Panc1 (cell line): ENCODE data around the gene SLC16A8. TPM values are rescaled to one million over a fixed set of nuclear protein-coding genes. Genes with fewer than 3 reads are reported as not detected.

Experiments
- ATAC-seq: fragments of 200-7000 bp; cut with Tn5 transposase; 2 replicates; pipeline ENCODE4 v1.9.1; 2020; ENCODE audit warnings: mild to moderate bottlenecking, moderate library complexity
- BruUV-seq: library from RNA; stranded (reverse); fragments of 400-500 nt; replicated peaks from 2 replicates; lab custom pipeline; 2021; lab: Mats Ljungman, UMichigan
- CTCF ChIA-PET: fragments of 300-600 bp; sonication (Branson Sonifier 250); formaldehyde crosslinking; loops from one replicate; lab custom pipeline; 2022; ENCODE audit warnings: antibody characterized with exemption; lab: Charles Lee
- POLR2A ChIA-PET: fragments of 300-600 bp; sonication (Branson Sonifier 250); formaldehyde crosslinking; loops from one replicate; lab custom pipeline; 2022; ENCODE audit warnings: antibody characterized with exemption; lab: Charles Lee
- DNase-seq: peaks from one replicate; pipeline ENCODE4 v3.0.0-alpha.2; 2010; ENCODE audit warnings: low read depth, low spot score
- H3K27ac ChIP-seq: 2 replicates; pipeline ENCODE4 v1.5.1; 2011; ENCODE audit warnings: mild to moderate bottlenecking, low read length, inconsistent platforms
- H3K27me3 ChIP-seq: fragments of 200-500 bp; sonication (Bioruptor generic); 2 replicates; pipeline ENCODE4 v1.6.0; 2014; ENCODE audit warnings: low read length, inconsistent platforms; ENCODE audit not compliant: control insufficient read depth, insufficient read depth
- H3K36me3 ChIP-seq: fragments of 200-500 bp; sonication (Bioruptor generic); 2 replicates; pipeline ENCODE4 v1.5.1; 2014; ENCODE audit warnings: inconsistent platforms, mild to moderate bottlenecking, low read length, moderate library complexity; ENCODE audit not compliant: control insufficient read depth, insufficient read depth
- H3K4me1 ChIP-seq: 2 replicates; pipeline ENCODE4 v1.5.1; 2011; ENCODE audit warnings: inconsistent platforms, mild to moderate bottlenecking, low read length, moderate library complexity; ENCODE audit not compliant: control insufficient read depth, insufficient read depth
- H3K4me3 ChIP-seq, 2 experiments: 2 replicates each; pipeline ENCODE4 v1.5.1; 2011 to 2012; ENCODE audit warnings: low read depth in 2 of 2, low read length in 2 of 2, mild to moderate bottlenecking in 2 of 2, inconsistent platforms in 1 of 2, moderate library complexity in 1 of 2
- H3K9me3 ChIP-seq: fragments of 200-500 bp; sonication (Bioruptor generic); 2 replicates; pipeline ENCODE4 v1.5.1; 2014; ENCODE audit warnings: low read depth, mild to moderate bottlenecking, inconsistent platforms, low read length, moderate library complexity; ENCODE audit not compliant: control insufficient read depth, insufficient read depth
- POLR2AphosphoS5 ChIP-seq: IDR thresholded peaks from 2 replicates; pipeline ENCODE4 v1.6.1; 2012; ENCODE audit warnings: mild to moderate bottlenecking, low read depth, low read length, moderate library complexity
- SIN3A ChIP-seq: IDR thresholded peaks from 2 replicates; pipeline ENCODE4 v1.6.1; 2012; ENCODE audit warnings: low read depth, mild to moderate bottlenecking, low read length, moderate library complexity, borderline replicate concordance; ENCODE audit not compliant: insufficient read depth
- TCF7L2 ChIP-seq: IDR thresholded peaks from 2 replicates; pipeline ENCODE4 v1.6.1; 2011; ENCODE audit warnings: mild to moderate bottlenecking, low read depth, low read length, inconsistent platforms
- in situ Hi-C: cut with HindIII; loops from 2 replicates; pipeline ENCODE4 v1.10.0; 2016; ENCODE audit warnings: low sequenced_read_pairs, low pct_unique_long_range_greater_than_20kb
- intact Hi-C: fragments of 100-400 bp; cut with micrococcal nuclease; formaldehyde crosslinking; loops from one replicate; pipeline ENCODE4 v1.10.0; 2022; ENCODE audit not compliant: unreplicated experiment
- total RNA-seq: library from RNA; stranded (reverse); gene quantifications from one replicate; pipeline ENCODE4 v1.2.1, GENCODE V29; 2021; ENCODE audit not compliant: unreplicated experiment
- TF ChIP-seq, protein P1 (sequence below), 2 experiments: IDR thresholded peaks; 2 replicates each; pipeline ENCODE4 v1.6.1; 2011 to 2012; ENCODE audit warnings: low read depth in 2 of 2, control low read depth in 1 of 2, low read length in 1 of 2, mild to moderate bottlenecking in 1 of 2, moderate library complexity in 1 of 2; ENCODE audit not compliant: insufficient read depth in 1 of 2
- TF ChIP-seq, protein P2 (sequence below): fragments of 450-650 bp; IDR thresholded peaks from 2 replicates; pipeline ENCODE4 v1.5.1; 2017; ENCODE audit warnings: mild to moderate bottlenecking

The SLC16A8 gene
- total RNA-seq, 1 experiment from 2014 or later = not detected

DNA sequence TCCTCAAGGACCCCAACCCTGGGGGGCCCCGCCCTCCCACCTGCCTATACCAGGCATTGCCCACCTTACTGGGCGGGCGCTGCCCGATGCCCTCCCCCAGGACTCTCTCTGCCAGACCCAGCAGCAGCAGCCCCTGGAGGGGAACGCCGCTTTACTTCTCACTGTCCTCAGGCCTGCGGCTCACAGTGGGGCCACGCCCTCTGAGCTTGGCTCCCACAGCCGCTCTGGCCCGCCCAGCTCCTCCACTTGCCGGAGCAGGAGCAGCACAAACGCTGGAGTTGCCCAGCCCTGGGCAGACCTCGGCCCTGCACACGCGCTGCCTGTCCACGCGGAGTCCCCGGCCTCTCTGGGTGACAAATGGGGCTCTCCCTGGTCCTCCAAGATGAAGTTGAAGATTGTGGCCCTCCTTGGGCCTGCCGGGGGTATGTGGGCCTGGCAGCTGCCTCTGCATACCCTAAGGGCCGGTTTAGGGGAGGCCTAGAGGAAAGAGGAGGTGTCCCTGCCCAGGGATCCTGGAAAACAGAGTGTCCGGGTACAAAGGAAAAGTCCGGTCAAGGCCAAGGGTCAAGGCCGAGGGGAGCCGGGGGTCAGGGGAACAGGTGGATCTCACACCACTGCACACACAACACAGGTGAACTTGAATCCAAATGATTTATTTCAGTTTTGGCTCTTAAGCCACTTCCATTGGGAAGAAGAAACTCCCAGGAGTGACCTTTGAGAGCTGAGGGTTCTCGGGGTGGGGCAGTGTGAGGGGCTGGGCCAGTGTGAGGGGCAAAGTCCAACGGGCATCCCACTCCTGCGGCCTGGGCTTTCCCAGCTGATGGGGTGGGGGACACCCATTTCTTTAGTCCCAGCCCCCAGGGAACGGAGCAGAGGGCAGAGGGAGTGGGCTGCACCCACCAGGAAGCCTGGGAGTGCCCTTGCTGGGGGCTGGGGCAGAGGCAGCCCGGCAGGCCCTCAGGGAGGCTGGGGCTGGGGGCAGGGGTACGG is 27.2 kb upstream of the SLC16A8 start:
- intact Hi-C loops (no loop called here), in situ Hi-C loops (no loop called here)
- ATAC-seq (no peak), DNase-seq (no peak)
- Histone ChIP-seq H3K4me1 (no peaks in the 10 kb centered on the region), H3K27me3 (no peaks in the 10 kb centered on the region), H3K4me3 (no peak overlapping the region), H3K9me3 (no peaks in the 10 kb centered on the region), H3K36me3 (no peaks in the 10 kb centered on the region), H3K27ac (no peak overlapping the region)
- TF ChIP-seq, protein P1, sequence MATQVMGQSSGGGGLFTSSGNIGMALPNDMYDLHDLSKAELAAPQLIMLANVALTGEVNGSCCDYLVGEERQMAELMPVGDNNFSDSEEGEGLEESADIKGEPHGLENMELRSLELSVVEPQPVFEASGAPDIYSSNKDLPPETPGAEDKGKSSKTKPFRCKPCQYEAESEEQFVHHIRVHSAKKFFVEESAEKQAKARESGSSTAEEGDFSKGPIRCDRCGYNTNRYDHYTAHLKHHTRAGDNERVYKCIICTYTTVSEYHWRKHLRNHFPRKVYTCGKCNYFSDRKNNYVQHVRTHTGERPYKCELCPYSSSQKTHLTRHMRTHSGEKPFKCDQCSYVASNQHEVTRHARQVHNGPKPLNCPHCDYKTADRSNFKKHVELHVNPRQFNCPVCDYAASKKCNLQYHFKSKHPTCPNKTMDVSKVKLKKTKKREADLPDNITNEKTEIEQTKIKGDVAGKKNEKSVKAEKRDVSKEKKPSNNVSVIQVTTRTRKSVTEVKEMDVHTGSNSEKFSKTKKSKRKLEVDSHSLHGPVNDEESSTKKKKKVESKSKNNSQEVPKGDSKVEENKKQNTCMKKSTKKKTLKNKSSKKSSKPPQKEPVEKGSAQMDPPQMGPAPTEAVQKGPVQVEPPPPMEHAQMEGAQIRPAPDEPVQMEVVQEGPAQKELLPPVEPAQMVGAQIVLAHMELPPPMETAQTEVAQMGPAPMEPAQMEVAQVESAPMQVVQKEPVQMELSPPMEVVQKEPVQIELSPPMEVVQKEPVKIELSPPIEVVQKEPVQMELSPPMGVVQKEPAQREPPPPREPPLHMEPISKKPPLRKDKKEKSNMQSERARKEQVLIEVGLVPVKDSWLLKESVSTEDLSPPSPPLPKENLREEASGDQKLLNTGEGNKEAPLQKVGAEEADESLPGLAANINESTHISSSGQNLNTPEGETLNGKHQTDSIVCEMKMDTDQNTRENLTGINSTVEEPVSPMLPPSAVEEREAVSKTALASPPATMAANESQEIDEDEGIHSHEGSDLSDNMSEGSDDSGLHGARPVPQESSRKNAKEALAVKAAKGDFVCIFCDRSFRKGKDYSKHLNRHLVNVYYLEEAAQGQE (IDR thresholded peaks at IDR 0.05; ENCODE audit: insufficient read depth in 1 of 2, low read depth in 2 of 2, low read length in 1 of 2) = no peak
- no peak for TF ChIP-seq POLR2AphosphoS5
- no peak for TF ChIP-seq SIN3A
- TF ChIP-seq TCF7L2 = no peak
- TF ChIP-seq, protein P2, sequence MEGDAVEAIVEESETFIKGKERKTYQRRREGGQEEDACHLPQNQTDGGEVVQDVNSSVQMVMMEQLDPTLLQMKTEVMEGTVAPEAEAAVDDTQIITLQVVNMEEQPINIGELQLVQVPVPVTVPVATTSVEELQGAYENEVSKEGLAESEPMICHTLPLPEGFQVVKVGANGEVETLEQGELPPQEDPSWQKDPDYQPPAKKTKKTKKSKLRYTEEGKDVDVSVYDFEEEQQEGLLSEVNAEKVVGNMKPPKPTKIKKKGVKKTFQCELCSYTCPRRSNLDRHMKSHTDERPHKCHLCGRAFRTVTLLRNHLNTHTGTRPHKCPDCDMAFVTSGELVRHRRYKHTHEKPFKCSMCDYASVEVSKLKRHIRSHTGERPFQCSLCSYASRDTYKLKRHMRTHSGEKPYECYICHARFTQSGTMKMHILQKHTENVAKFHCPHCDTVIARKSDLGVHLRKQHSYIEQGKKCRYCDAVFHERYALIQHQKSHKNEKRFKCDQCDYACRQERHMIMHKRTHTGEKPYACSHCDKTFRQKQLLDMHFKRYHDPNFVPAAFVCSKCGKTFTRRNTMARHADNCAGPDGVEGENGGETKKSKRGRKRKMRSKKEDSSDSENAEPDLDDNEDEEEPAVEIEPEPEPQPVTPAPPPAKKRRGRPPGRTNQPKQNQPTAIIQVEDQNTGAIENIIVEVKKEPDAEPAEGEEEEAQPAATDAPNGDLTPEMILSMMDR = no peak
- ChIA-PET CTCF (no interaction called here), POLR2A (interaction anchor here (0.5 to 0.6 kb wide), 2 partner anchors 11 to 94 kb away, joined by 3 read pairs; no protein-coding TSS in a partner anchor)
- no TSS peak for BruUV-seq

DNA sequence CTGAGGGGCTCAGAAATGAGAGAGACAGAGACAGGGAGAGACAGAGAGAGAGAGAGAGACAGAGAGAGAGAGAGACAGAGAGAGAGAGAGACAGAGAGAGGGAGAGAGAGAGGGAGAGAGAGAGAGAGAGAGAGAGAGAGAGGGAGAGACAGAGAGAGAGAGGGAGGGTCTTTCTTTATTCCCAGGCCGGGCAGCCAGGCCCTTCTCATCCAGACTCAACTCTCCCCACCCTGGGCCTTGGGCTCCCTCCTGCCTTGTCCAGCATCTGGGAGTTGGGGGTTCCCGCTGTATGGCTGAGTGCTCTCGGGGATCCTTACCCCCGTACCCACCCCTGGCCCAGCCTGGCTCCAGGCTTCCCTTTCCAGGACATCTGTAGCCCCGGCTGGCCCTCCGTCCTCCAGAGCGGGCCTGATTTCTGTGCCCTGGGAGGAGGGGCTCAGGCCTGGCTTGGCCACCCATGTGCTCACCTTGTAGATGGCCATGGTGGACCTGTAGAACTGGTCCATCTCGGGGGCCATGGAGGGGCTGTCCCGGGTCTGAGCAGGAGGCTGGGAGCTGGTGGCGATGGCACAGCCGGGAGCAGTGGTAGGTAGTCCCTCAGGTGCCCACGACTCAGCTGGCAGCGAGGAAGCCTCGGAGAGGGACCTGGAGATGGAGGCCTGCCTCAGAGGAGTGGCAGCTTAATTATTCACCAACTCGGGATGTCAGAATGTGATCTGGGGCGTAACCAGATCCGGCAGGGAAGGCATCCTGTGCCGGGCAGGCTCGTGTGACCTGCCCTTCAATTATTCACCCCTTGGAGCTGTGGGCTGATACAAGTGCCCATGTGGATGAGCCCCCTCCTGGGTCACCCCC is 26.3 kb upstream of the SLC16A8 start, which contains the start of gene BAIAP2L2:
BAIAP2L2 (minus strand) TSS at position 677 of the 855 bp plus-strand sequence; CDS start at position 518, 159 bp downstream.
- Histone ChIP-seq H3K36me3 (no peaks in the 10 kb centered on the region), H3K27me3 (no peaks in the 10 kb centered on the region), H3K27ac (no peak within 1 kb of the TSS), H3K4me1 (no peaks in the 10 kb centered on the region), H3K9me3 (no peaks in the 10 kb centered on the region), H3K4me3 (no peak within 1 kb of the TSS)
- in situ Hi-C loops (no loop called here), intact Hi-C loops (no loop called here)
- no peak for DNase-seq
- CTCF ChIA-PET = interaction anchor here (1.0 kb wide), 1 partner anchor 26 kb away, joined by 5 read pairs; the partner anchor contains the start of gene SLC16A8
- POLR2A ChIA-PET = interaction anchor here (0.6 to 0.7 kb wide), 2 partner anchors 66 to 95 kb away, joined by 3 to 5 read pairs; no protein-coding TSS in a partner anchor
- TF ChIP-seq, protein P2 = no peak
- no peak for ATAC-seq
- no TSS peak for BruUV-seq
